GM21786 (cell line): ENCODE results near the gene MRPL50.
"Not testable (repeated sequence)": the region's sequence is repeated elsewhere in the genome, so short reads cannot be mapped to it uniquely, and the experiment has no call there.

Experiments used
- ATAC-seq: cut with Tn5 transposase; IDR thresholded peaks from one replicate; pipeline ENCODE4 v1.9.1; 2021; ENCODE audit not compliant: unreplicated experiment

The MRPL50 gene

GRCh38 chr9:101418518-101419430 is 20.4 kb upstream of the MRPL50 start:
- no peak for ATAC-seq

GRCh38 chr9:101417977-101418376 is 19.6 kb upstream of the MRPL50 start:
- no peak for ATAC-seq

GRCh38 chr9:101417389-101417788 is 19.0 kb upstream of the MRPL50 start:
- no peak for ATAC-seq

- ATAC-seq: no peak
Measured at GRCh38 chr9:101415578-101415977, 17.2 kb upstream of the MRPL50 start.

- no peak for ATAC-seq
Measured at GRCh38 chr9:101414839-101415238, 16.4 kb upstream of the MRPL50 start.

- no peak for ATAC-seq
Measured at GRCh38 chr9:101409079-101409477, 10.7 kb upstream of the MRPL50 start.

GRCh38 chr9:101408374-101409078 is 10.1 kb upstream of the MRPL50 start:
- no peak for ATAC-seq

- no peak for ATAC-seq
Measured at GRCh38 chr9:101403516-101404285, 5.3 kb upstream of the MRPL50 start.

- no peak for ATAC-seq
Measured at GRCh38 chr9:101400120-101400519, 1.7 kb upstream of the MRPL50 start.

GRCh38 chr9:101399643-101399970 is 1.2 kb upstream of the MRPL50 start:
- ATAC-seq: no peak

GRCh38 chr9:101398930-101399642 is 668 bp upstream of the MRPL50 start:
- ATAC-seq: peak; percentile 4

GRCh38 chr9:101397746-101398067 is 711 bp downstream of the MRPL50 start:
- no peak for ATAC-seq

GRCh38 chr9:101394687-101395086 is 3.7 kb downstream of the MRPL50 start:
- no peak for ATAC-seq

GRCh38 chr9:101393135-101393534 is 5.3 kb downstream of the MRPL50 start:
- no peak for ATAC-seq

GRCh38 chr9:101388507-101388993 is 9.9 kb downstream of the MRPL50 start:
- ATAC-seq: no peak

GRCh38 chr9:101387871-101388506 is 10.4 kb downstream of the MRPL50 start:
- ATAC-seq: no peak

- not testable (repeated sequence) for ATAC-seq
Measured at GRCh38 chr9:101384873-101385536, 13.4 kb downstream of the MRPL50 start, which contains the start of gene BAAT. BAAT (minus strand) TSS chr9:101385006; CDS start chr9:101371404, 13,602 bp downstream.

- ATAC-seq: no peak
Measured at GRCh38 chr9:101383361-101383760, 15.1 kb downstream of the MRPL50 start.

- no peak for ATAC-seq
Measured at GRCh38 chr9:101381833-101382342, 16.5 kb downstream of the MRPL50 start.

GRCh38 chr9:101381118-101381517 is 17.3 kb downstream of the MRPL50 start:
- no peak for ATAC-seq
